HEK293 (cell line): ENCODE measurements around the gene RTN1.

Experiments used
- CTCF ChIA-PET: fragments of 350-600 bp; formaldehyde crosslinking; extraction: SDS; loops from one replicate; lab custom pipeline; 2021; ENCODE audit warnings: antibody characterized with exemption; lab: Yijun Ruan, JAX
- POLR2A ChIA-PET: fragments of 300-600 bp; formaldehyde crosslinking; extraction: SDS; loops from one replicate; lab custom pipeline; 2020; ENCODE audit warnings: antibody characterized with exemption, inconsistent platforms; lab: Yijun Ruan, JAX
- H3K27ac ChIP-seq: fragments of 200-500 bp; sonication (Bioruptor generic); 2 replicates; pipeline ENCODE4 v1.5.1; 2014; ENCODE audit warnings: low read depth, low read length, control low read depth, inconsistent platforms; ENCODE audit errors: extremely low read depth
- H3K36me3 ChIP-seq, 2 experiments: fragments of 200-500 bp in 1 of 2; sonication (Bioruptor generic) in 1 of 2; 1 replicate in 1 of 2; 2 replicates in 1 of 2; pipeline ENCODE4 v1.5.1; 2014 to 2017; ENCODE audit warnings: inconsistent platforms in 2 of 2, low read length in 2 of 2; ENCODE audit not compliant: control insufficient read depth in 2 of 2, insufficient read depth in 1 of 2
- H3K4me1 ChIP-seq: fragments of 200-500 bp; sonication (Bioruptor generic); 2 replicates; pipeline ENCODE4 v1.5.1; 2014; ENCODE audit warnings: mild to moderate bottlenecking, low read length, inconsistent platforms; ENCODE audit not compliant: control insufficient read depth, insufficient read depth
- H3K4me3 ChIP-seq: 2 replicates; pipeline ENCODE4 v1.5.1; 2011; ENCODE audit warnings: low read depth, mild to moderate bottlenecking, control low read depth, low read length, moderate library complexity
- H3K9me3 ChIP-seq: fragments of 200-500 bp; sonication (Bioruptor generic); 2 replicates; pipeline ENCODE4 v1.5.1; 2014; ENCODE audit warnings: low read depth, low read length, inconsistent platforms; ENCODE audit not compliant: control insufficient read depth, insufficient read depth
- IKZF3 ChIP-seq: fragments of 450-650 bp; IDR thresholded peaks from 2 replicates; pipeline ENCODE4 v1.5.0; 2018; ENCODE audit warnings: missing biosample characterization, mild to moderate bottlenecking, missing genetic modification characterization, moderate library complexity
- ZBTB44 ChIP-seq: fragments of 450-650 bp; IDR thresholded peaks from 2 replicates; pipeline ENCODE4 v1.5.1; 2018; ENCODE audit warnings: missing biosample characterization, mild to moderate bottlenecking, missing genetic modification characterization
- ZNF10 ChIP-seq: fragments of 450-650 bp; formaldehyde crosslinking; IDR thresholded peaks from 2 replicates; pipeline ENCODE4 v1.5.1; 2017; ENCODE audit warnings: missing biosample characterization, missing genetic modification characterization
- ZNF169 ChIP-seq: fragments of 450-650 bp; formaldehyde crosslinking; IDR thresholded peaks from 2 replicates; pipeline ENCODE4 v1.5.1; 2016; ENCODE audit warnings: missing biosample characterization, missing genetic modification characterization
- ZNF184 ChIP-seq: fragments of 450-650 bp; IDR thresholded peaks from 2 replicates; pipeline ENCODE4 v1.5.1; 2018; ENCODE audit warnings: missing biosample characterization, mild to moderate bottlenecking, missing genetic modification characterization
- ZNF214 ChIP-seq: fragments of 450-650 bp; formaldehyde crosslinking; IDR thresholded peaks from 2 replicates; pipeline ENCODE4 v1.5.1; 2017; ENCODE audit warnings: missing biosample characterization, mild to moderate bottlenecking, missing genetic modification characterization, borderline replicate concordance
- ZNF221 ChIP-seq: fragments of 450-650 bp; formaldehyde crosslinking; IDR thresholded peaks from 2 replicates; pipeline ENCODE4 v1.5.1; 2017; ENCODE audit warnings: missing biosample characterization, missing genetic modification characterization, borderline replicate concordance
- ZNF23 ChIP-seq: fragments of 450-650 bp; formaldehyde crosslinking; IDR thresholded peaks from 2 replicates; pipeline ENCODE4 v1.5.1; 2016; ENCODE audit warnings: missing biosample characterization, missing genetic modification characterization, borderline replicate concordance
- ZNF24 ChIP-seq: fragments of 450-650 bp; formaldehyde crosslinking; IDR thresholded peaks from 2 replicates; pipeline ENCODE4 v1.5.1; 2016; ENCODE audit warnings: missing biosample characterization, missing genetic modification characterization
- ZNF280C ChIP-seq: fragments of 450-650 bp; formaldehyde crosslinking; IDR thresholded peaks from 2 replicates; pipeline ENCODE4 v1.5.1; 2016; ENCODE audit warnings: missing biosample characterization, missing genetic modification characterization
- ZNF280D ChIP-seq: fragments of 450-650 bp; formaldehyde crosslinking; IDR thresholded peaks from 2 replicates; pipeline ENCODE4 v1.5.1; 2016; ENCODE audit warnings: missing biosample characterization, missing genetic modification characterization
- ZNF311 ChIP-seq: fragments of 450-650 bp; formaldehyde crosslinking; IDR thresholded peaks from 2 replicates; pipeline ENCODE4 v1.5.1; 2017; ENCODE audit warnings: missing biosample characterization, missing genetic modification characterization, borderline replicate concordance
- ZNF362 ChIP-seq: fragments of 450-650 bp; formaldehyde crosslinking; IDR thresholded peaks from 2 replicates; pipeline ENCODE4 v1.5.1; 2016; ENCODE audit warnings: missing biosample characterization, missing genetic modification characterization
- ZNF600 ChIP-seq: fragments of 450-650 bp; formaldehyde crosslinking; IDR thresholded peaks from 2 replicates; pipeline ENCODE4 v1.5.1; 2016; ENCODE audit warnings: missing biosample characterization, missing genetic modification characterization
- ZNF624 ChIP-seq: fragments of 450-650 bp; formaldehyde crosslinking; IDR thresholded peaks from 2 replicates; pipeline ENCODE4 v1.5.1; 2017; ENCODE audit warnings: missing biosample characterization, missing genetic modification characterization
- ZNF629 ChIP-seq: fragments of 450-650 bp; formaldehyde crosslinking; IDR thresholded peaks from 2 replicates; pipeline ENCODE4 v1.5.1; 2017; ENCODE audit warnings: missing biosample characterization, missing genetic modification characterization
- ZNF707 ChIP-seq: fragments of 450-650 bp; formaldehyde crosslinking; IDR thresholded peaks from 2 replicates; pipeline ENCODE4 v1.5.1; 2016; ENCODE audit warnings: missing biosample characterization, missing genetic modification characterization

The RTN1 gene

GRCh38 chr14:59690426-59690825 is 180.2 kb downstream of the RTN1 start:
- Histone ChIP-seq H3K27ac (no peak overlapping the region), H3K4me1 (no peaks in the 10 kb centered on the region)
- TF ChIP-seq ZNF280D (tag by site-specific recombination): no peak
- no peak for TF ChIP-seq ZNF629 (tag by site-specific recombination)
- no peak for TF ChIP-seq ZNF221 (tag by site-specific recombination)
- TF ChIP-seq ZNF362 (tag by site-specific recombination): no peak
- TF ChIP-seq ZNF600 (tag by site-specific recombination): no peak
- no peak for TF ChIP-seq ZNF23 (tag by site-specific recombination)
- no peak for TF ChIP-seq ZNF169 (tag by site-specific recombination)
- no peak for TF ChIP-seq ZNF24 (tag by site-specific recombination)
- no peak for TF ChIP-seq ZNF311 (tag by site-specific recombination)
- TF ChIP-seq ZNF707: no peak
- no peak for TF ChIP-seq ZNF184 (tag by site-specific recombination)
- TF ChIP-seq ZNF280C (tag by site-specific recombination): no peak
- TF ChIP-seq ZBTB44 (tag by site-specific recombination): no peak
- TF ChIP-seq IKZF3: no peak
- no peak for TF ChIP-seq ZNF10 (tag by site-specific recombination)
- TF ChIP-seq ZNF624 (tag by site-specific recombination): no peak
- TF ChIP-seq ZNF214 (tag by site-specific recombination): no peak
- TF ChIP-seq, all 188 proteins: peak for 0
- POLR2A ChIA-PET: no interaction called here
- CTCF ChIA-PET: interaction anchor here (0.7 kb wide), 1 partner anchor 106 kb away, joined by 3 read pairs; no protein-coding TSS in a partner anchor
- no peak overlapping the region for H3K4me3 ChIP-seq
- H3K36me3 ChIP-seq: no peaks in the 10 kb centered on the region
- H3K9me3 ChIP-seq: no peaks in the 10 kb centered on the region
